Astrocyte of the cerebellum (primary cell): ENCODE data around the gene LTN1.
A peak's percentile ranks its signal among the peaks of the same experiment; 100 is the strongest.
"Not testable (repeated sequence)": the region's sequence is repeated elsewhere in the genome, so short reads cannot be mapped to it uniquely, and the experiment has no call there.

ENCODE experiments used
- DNase-seq: peaks from one replicate; pipeline ENCODE4 v3.0.0-alpha.2; 2011; ENCODE audit warnings: low read depth
- H3K4me3 ChIP-seq: 2 replicates; pipeline ENCODE4 v1.5.1; 2011; ENCODE audit warnings: mild to moderate bottlenecking, low read depth, low read length, moderate library complexity
- CTCF ChIP-seq: IDR thresholded peaks from 2 replicates; pipeline ENCODE4 v1.5.1; 2012; ENCODE audit warnings: low read length, low read depth, moderate library complexity, mild to moderate bottlenecking; ENCODE audit errors: missing control alignments
- in situ Hi-C: cut with HindIII; loops from 2 replicates; pipeline ENCODE4 v1.10.0; 2017; ENCODE audit warnings: low sequenced_read_pairs

The LTN1 gene

GRCh38 chr21:29007810-29008209 is 15.1 kb upstream of the LTN1 start:
- in situ Hi-C loops, result no loop called here
- H3K4me3 ChIP-seq, result no peak overlapping the region
- no peak for DNase-seq
- no peak for TF ChIP-seq CTCF

GRCh38 chr21:29007135-29007534 is 14.5 kb upstream of the LTN1 start:
- DNase-seq, result no peak
- H3K4me3 ChIP-seq, result no peak overlapping the region
- TF ChIP-seq CTCF, result no peak
- in situ Hi-C loops, result no loop called here

- H3K4me3 ChIP-seq, result no peak overlapping the region
- no peak for TF ChIP-seq CTCF
- DNase-seq, result no peak
- in situ Hi-C loops, result no loop called here
Measured at GRCh38 chr21:29005696-29006095, 13.0 kb upstream of the LTN1 start.

- H3K4me3 ChIP-seq, result peak overlapping the region; percentile 55
- TF ChIP-seq CTCF, result no peak
- in situ Hi-C loops, result no loop called here
- DNase-seq, result peak; percentile 85
Measured at GRCh38 chr21:29002442-29003144, 9.9 kb upstream of the LTN1 start.

GRCh38 chr21:28993293-28993629 is 584 bp upstream of the LTN1 start:
- no peak for DNase-seq
- peak overlapping the region; percentile 84 for H3K4me3 ChIP-seq
- no peak for TF ChIP-seq CTCF
- in situ Hi-C loops, result no loop called here

GRCh38 chr21:28991861-28992525 is 684 bp downstream of the LTN1 start:
- in situ Hi-C loops, result no loop called here
- DNase-seq, result no peak
- H3K4me3 ChIP-seq, result peak overlapping the region; percentile 84
- no peak for TF ChIP-seq CTCF

- in situ Hi-C loops, DNase-seq: not testable (repeated sequence)
Measured at GRCh38 chr21:28988146-28988545, 4.5 kb downstream of the LTN1 start.

More at GRCh38 chr21:28988146-28988545, 4.5 kb downstream of the LTN1 start:
- H3K4me3 ChIP-seq, result not testable (repeated sequence)
